Urothelium cell line (cell line): ENCODE measurements around the gene PTCD2.
"Not testable (repeated sequence)": the region's sequence is repeated elsewhere in the genome, so short reads cannot be mapped to it uniquely, and the experiment has no call there.

ENCODE experiments used
- DNase-seq: peaks from one replicate; pipeline ENCODE4 v3.0.0; 2011; ENCODE audit warnings: low spot score, mixed read lengths
- FAIRE-seq: peaks from 2 replicates; lab custom pipeline; 2011; peaks lifted over from hg19 to GRCh38; lab: Jason Lieb, UNC

PTCD2 gene

DNA sequence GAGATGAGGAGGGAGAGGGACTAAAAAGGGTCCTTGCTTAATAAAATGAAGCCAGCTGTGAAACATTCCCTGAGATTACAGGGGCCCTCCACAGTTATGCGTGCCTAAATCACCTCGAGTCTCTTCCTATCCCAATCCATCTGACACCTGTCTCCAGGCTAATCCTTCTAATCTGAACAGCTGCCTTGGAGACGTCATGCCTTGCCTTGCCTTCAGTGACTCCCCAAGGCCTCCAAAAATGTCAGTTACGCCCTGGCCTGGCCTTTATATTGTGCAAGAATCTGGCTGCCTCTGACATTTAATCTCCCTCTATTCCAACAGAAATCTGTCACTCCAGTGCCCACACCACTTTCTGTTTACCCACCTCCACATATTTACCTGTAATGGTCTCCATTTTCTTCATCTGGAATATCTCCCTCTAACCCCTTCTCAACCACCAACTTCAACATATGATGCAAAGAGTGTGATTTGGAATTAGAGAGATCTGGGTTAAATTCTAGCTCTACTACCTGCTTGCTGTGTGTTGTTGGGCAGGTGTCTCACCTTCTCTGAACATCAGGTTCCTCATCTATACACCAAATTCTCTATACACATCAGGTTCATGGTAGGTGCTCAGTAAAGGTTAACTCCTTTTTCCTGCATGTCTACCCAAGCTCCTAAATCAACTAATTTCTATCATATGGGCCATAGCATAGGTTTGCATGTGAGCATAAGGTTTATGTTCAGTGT is 57.9 kb downstream of the PTCD2 start:
- FAIRE-seq: no peak
- DNase-seq: no peak

GRCh38 chr5:72378639-72379289 is 58.6 kb downstream of the PTCD2 start:
- FAIRE-seq: no peak
- peak; percentile 68 for DNase-seq

DNA sequence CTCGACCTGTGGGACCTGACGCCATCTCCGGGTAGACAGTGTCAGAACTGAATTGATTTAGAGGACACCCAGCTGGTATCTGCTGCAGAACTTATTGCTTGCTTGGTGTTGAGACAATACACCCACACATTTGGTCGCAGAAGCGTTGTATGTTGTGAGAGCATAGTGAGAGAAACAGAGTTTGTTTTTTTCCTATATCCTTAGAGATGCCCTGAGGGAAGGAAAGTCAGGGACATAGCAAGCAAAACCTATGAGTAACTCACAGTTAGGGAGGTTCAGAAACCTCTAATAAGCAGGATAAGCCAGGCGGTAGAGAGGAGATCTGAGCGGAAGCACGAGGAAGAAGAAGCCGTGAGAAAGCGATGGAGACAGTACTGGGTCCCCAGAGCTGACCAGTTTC is 59.8 kb downstream of the PTCD2 start:
- no peak for DNase-seq
- FAIRE-seq: no peak

DNA sequence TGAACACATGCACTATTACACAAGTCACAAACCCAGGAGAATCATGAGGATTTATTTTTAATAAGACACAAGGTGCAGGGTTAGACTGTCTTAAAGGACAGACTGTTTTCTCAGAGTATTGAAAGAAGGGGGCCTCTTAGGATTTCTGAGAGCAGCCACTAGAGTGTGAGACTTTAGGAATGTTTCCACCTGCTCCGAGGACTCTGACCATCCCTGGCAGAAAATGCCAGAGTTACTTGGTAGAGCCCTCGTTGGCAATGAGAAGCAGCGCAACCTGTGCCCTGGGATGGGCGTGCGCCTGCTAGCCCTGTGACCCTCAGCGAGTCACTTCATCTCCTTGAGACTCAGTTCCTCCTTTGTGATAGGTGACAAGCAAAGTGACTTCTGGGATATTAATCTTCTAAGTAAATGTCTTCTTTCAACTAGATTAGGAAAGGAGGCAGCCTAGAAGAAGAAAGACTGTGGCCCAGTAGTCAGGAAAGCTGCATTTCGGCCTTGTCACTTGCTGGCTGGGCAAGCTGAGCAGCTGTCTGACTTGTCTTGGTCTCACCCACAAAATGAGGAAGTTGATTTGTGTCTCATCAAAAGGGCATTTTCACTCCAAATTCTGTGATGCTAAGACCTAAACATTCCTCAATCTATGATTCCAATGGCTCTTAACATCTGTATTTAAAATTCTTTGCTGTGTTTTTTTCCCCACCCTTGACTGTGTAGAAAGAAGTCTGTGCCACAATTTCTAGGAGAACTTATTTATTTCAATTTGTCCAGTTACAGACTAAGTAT is 60.5 kb downstream of the PTCD2 start:
- DNase-seq (no peak), FAIRE-seq (no peak)

GRCh38 chr5:72383280-72383679 is 63.1 kb downstream of the PTCD2 start:
- FAIRE-seq: no peak
- DNase-seq: peak; percentile 55

DNA sequence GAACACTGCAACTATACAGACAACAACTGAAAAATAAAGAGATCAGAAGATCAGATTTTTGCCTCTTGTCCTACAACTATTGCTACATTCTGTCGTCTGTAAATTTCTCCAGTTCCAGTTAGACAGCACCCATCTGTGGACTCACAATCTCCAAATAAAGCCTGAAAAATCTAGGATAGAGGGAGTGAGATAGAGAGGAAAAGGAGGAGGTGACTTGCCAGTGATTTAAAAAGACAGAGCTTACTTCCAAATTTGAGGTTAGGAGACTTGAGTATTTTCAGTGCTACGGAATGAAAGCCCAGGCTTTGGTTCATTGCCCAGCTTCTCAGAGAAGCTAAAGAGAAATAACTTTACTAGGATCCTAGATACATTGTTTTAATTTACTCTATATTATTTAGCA is 63.6 kb downstream of the PTCD2 start:
- DNase-seq (no peak), FAIRE-seq (no peak)

- FAIRE-seq (no peak), DNase-seq (no peak)
Observed at GRCh38 chr5:72386639-72387038, 66.5 kb downstream of the PTCD2 start.

DNA sequence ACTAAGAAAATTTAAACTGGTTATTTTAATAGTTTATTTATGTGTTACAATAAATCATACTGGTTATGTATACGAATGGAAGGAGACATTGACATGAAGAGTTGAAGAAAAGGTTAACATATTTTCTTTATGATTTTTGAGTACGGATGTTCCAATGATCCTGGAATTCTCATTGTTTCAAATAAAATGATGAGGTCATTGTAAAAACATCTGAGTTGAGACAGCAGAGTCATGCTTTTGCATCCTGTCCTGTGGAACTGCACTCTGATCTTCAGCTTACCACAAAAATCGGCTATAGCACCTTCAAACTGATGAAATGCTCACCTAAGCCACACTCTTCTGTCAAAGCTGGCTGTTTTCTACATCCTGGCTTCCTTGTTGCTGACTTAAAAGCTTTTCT is 67.8 kb downstream of the PTCD2 start:
- DNase-seq (peak; percentile 80), FAIRE-seq (no peak)

DNA sequence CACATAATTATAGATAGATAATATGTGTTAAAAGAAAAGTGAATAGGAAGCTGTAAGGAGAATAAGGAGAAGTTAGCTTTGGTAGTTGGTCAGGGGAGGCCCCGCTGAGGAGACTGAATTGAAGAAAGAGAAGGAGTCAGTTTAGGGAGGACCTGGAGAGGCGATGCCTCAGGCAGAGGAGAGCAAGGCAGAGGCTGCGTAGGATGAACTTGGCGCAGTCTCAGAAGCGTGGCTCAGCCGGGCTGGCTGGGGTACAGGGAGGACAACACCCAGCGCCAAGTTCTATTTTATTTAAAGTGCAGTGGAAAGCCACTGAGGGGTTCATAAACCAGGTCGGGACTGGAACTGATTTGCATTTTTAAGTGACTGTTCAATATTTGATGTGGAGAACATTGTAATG is 68.5 kb downstream of the PTCD2 start:
- DNase-seq: no peak
- FAIRE-seq: no peak

GRCh38 chr5:72390836-72391235 is 70.7 kb downstream of the PTCD2 start:
- no peak for FAIRE-seq

DNA sequence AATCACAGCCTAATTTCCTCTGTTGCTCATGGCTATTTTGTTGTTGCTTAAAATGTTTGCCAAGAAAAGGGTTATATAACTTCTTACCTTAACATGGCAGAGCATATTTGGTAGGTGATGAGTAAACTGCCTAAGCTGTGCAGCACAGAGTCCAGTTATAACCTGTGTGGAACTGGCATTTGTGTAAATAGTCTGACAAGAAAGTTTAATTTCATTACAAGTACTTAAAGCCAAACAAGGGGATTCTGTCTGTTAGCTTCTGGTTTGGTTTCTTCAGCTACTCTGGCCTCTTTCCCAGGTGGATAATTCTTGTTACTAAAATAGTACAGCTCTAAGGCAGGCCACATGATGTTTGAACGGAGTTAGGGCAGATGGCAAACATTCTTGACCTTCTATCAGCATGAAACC is 72.2 kb downstream of the PTCD2 start:
- FAIRE-seq (no peak), DNase-seq (no peak)

More at GRCh38 chr5:72390836-72391235, 70.7 kb downstream of the PTCD2 start:
- no peak for DNase-seq

GRCh38 chr5:72393052-72393451 is 72.9 kb downstream of the PTCD2 start:
- DNase-seq (no peak), FAIRE-seq (no peak)

- FAIRE-seq: no peak
Observed at GRCh38 chr5:72394688-72395087, 74.5 kb downstream of the PTCD2 start.

GRCh38 chr5:72397836-72398235 is 77.7 kb downstream of the PTCD2 start:
- DNase-seq (no peak), FAIRE-seq (no peak)

More at GRCh38 chr5:72394688-72395087, 74.5 kb downstream of the PTCD2 start:
- peak; percentile 26 for DNase-seq

- DNase-seq (no peak), FAIRE-seq (no peak)
Observed at GRCh38 chr5:72400950-72401349, 80.8 kb downstream of the PTCD2 start.

DNA sequence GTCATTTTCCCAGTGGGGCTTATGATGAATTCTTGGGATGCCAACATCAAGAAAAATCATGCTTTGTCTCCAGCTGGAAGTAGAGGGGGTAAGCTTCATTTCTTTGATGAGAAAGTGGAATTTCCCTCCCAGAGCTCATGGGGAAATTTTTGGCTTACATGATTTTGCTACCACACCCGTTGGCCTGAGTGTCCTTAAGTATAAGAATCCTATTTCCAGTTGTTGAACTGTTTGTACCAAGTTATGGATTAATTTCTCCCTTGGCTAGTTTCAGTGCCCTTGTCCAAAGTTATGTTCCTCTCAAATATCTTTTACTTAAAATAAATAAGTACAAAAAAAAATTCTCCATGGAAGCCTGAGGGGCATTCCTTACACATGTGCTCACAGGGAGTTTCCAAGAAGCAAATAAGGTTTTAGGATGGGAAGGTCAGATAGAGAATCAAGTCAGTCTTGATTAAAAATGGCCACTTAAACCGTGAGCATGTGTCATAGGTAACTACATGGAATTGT is 82.3 kb downstream of the PTCD2 start:
- FAIRE-seq: no peak
- DNase-seq: no peak

DNA sequence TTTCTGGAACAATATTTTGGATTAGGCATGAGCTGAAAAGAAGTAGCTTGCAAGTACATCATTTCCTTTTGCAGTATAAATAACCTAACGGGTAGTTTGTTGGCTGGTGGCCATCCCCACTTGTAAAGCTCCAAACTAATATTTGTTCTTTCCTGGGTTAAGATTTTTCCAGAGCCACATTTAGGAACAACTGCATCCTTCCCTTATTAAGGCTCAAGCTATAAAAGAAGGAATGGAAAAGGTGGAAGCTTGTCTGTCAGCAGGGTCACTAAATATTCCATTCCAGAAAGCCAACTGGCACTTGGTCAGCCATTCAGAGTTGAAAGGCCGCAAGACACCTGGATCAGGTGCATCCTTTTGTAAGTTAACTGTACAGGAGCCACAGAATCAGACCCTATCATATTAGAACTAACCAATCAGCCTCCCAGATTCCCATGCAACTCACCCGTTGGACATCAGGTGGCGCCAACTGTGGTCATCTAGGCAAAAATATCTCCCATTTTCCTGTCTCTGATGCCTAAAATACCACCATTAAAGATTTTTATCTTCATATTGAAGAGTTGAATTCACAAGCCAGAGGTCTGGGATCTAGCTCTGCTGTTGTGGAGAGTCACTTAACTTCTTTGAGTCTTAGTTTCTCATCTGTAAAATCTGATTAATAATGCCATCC is 82.9 kb downstream of the PTCD2 start:
- FAIRE-seq (no peak), DNase-seq (no peak)

DNA sequence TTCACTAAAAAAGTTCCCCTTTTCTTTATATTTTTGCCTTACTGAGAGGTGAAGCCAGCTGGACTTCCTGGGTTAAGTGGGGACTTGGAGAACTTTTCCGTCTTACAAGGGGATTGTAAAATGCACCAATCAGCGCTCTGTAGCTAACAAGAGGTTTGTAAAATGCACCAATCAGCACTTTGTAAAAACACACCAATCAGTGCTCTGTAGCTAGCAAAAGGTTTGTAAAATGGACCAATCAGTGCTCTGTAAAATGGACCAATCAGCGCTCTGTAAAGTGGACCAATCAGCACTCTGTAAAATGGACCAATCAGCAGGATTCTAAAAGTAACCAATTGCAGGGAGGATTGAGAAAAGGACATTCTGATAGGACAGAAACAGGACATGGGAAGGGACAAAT is 84.6 kb downstream of the PTCD2 start:
- FAIRE-seq: not testable (repeated sequence)

GRCh38 chr5:72407078-72407477 is 86.9 kb downstream of the PTCD2 start:
- no peak for DNase-seq
- FAIRE-seq: no peak

More for the DNA sequence above, 84.6 kb downstream of the PTCD2 start:
- DNase-seq: not testable (repeated sequence)

DNA sequence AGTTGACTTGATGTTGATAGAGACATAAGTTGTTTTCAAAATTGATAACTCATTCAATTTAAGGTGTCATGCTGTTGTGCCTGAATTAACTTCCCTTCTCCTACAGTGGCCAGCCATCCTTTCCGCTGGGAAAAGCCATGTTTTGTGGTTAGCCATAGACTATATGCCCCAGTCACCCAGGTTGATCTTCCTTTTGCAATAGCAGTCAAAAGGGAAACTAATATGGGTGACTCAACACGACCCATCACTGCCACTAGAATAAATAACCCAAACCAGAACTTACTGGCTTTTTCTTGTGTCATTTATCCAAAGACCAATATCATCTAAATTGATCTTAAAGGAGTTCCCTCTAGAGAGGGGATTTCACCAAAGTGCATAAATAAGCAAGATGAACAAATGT is 87.4 kb downstream of the PTCD2 start:
- DNase-seq: no peak

GRCh38 chr5:72408127-72408526 is 88.0 kb downstream of the PTCD2 start:
- FAIRE-seq (no peak), DNase-seq (no peak)

More for the DNA sequence above, 87.4 kb downstream of the PTCD2 start:
- FAIRE-seq: no peak
